ENCODE data around the gene LBX1.
A peak's percentile ranks its signal among the peaks of the same experiment; 100 is the strongest.

The LBX1 gene

GRCh38 chr10:101224910-101225823 is 4.1 kb downstream of the LBX1 start:
- no peak for DNase-seq

- DNase-seq: no peak
Measured at GRCh38 chr10:101224060-101224909, 5.0 kb downstream of the LBX1 start.

- DNase-seq: no peak
Measured at GRCh38 chr10:101223274-101224059, 5.8 kb downstream of the LBX1 start.

- DNase-seq: no peak
Measured at GRCh38 chr10:101222683-101223273, 6.5 kb downstream of the LBX1 start.

GRCh38 chr10:101221963-101222531 is 7.2 kb downstream of the LBX1 start:
- no peak for DNase-seq

GRCh38 chr10:101221549-101221948 is 7.7 kb downstream of the LBX1 start:
- no peak for DNase-seq

- no peak for DNase-seq
Measured at GRCh38 chr10:101219946-101220451, 9.3 kb downstream of the LBX1 start.

- no peak for DNase-seq
Measured at GRCh38 chr10:101219139-101219945, 9.9 kb downstream of the LBX1 start.

GRCh38 chr10:101218351-101219138 is 10.7 kb downstream of the LBX1 start:
- DNase-seq: no peak

- peak; percentile 57 for DNase-seq
Measured at GRCh38 chr10:101217450-101218281, 11.6 kb downstream of the LBX1 start.

GRCh38 chr10:101217044-101217425 is 12.2 kb downstream of the LBX1 start:
- no peak for DNase-seq

GRCh38 chr10:101216207-101217043 is 12.8 kb downstream of the LBX1 start:
- DNase-seq: no peak

GRCh38 chr10:101215397-101216206 is 13.7 kb downstream of the LBX1 start:
- no peak for DNase-seq

GRCh38 chr10:101214446-101215396 is 14.5 kb downstream of the LBX1 start:
- peak; percentile 85 for DNase-seq

- DNase-seq: no peak
Measured at GRCh38 chr10:101208543-101208942, 20.7 kb downstream of the LBX1 start.

- DNase-seq: no peak
Measured at GRCh38 chr10:101207026-101207425, 22.2 kb downstream of the LBX1 start.
